HG02943 (cell line): ENCODE results near the gene FAM131B.

Experiments used
- ATAC-seq: cut with Tn5 transposase; IDR thresholded peaks from one replicate; pipeline ENCODE4 v1.9.1; 2021; ENCODE audit warnings: mild to moderate bottlenecking, low read depth, moderate library complexity; ENCODE audit not compliant: unreplicated experiment

FAM131B gene

DNA sequence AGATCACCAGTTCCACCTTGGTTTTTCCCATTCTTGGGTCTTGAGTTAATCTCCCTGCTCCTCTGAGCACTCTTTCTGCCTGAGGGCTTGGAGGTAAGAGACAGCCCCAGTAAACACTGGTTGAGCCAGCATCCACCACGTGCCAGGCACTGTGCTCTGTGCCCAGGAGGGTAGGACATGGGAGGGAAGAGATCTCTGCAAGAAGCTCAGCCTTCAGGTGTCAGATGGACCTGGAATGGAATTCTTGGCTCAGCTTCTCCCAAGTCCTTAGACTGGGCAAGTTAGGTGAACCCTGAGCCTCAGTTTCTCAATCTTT, 21.1 kb upstream of the FAM131B start:
- ATAC-seq: no peak

DNA sequence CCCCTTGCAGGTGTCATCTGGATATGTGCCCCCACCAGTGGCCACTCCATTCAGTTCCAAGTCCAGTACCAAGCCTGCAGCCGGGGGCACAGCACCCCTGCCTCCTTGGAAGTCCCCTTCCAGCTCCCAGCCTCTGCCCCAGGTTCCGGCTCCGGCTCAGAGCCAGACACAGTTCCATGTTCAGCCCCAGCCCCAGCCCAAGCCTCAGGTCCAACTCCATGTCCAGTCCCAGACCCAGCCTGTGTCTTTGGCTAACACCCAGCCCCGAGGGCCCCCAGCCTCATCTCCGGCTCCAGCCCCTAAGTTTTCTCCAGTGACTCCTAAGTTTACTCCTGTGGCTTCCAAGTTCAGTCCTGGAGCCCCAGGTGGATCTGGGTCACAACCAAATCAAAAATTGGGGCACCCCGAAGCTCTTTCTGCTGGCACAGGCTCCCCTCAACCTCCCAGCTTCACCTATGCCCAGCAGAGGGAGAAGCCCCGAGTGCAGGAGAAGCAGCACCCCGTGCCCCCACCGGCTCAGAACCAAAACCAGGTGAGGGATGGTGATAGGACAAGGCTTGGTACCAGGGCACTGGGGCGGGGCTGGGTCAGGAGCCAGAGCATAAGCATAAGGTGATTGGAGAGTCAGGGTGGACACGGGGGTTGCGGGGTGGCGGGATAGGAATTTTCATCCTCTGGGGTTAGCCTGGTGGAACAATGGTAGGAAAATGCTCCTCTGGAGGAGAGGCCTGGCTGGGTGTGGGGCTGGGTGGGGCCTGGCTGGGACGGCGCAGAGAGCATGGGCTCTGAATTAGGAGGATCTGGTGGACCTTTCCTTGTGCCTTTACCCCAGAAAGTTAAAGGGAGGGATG, 20.5 kb upstream of the FAM131B start:
- ATAC-seq: no peak

DNA sequence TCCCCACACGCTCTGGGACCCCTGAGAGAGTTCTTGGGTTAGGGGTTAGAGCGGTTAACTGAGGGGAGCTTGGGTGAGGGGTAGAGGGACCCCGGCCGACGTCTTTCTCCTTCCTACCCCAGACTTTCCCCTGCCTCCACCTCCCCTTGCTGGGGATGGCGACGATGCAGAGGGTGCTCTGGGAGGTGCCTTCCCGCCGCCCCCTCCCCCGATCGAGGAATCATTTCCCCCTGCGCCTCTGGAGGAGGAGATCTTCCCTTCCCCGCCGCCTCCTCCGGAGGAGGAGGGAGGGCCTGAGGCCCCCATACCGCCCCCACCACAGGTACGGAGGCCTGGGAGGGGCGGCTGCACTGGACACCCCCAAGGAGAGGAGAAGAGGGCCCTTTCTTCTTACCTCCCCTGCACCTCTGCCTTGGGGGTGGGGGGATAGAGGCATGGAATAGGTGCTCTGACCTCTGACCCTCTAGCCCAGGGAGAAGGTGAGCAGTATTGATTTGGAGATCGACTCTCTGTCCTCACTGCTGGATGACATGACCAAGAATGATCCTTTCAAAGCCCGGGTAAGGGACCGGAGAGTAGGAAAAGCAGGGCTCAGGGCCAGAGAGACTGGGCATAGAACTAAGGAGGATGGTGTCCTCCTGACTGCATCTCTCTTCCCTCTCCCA, 19.7 kb upstream of the FAM131B start:
- no peak for ATAC-seq

DNA sequence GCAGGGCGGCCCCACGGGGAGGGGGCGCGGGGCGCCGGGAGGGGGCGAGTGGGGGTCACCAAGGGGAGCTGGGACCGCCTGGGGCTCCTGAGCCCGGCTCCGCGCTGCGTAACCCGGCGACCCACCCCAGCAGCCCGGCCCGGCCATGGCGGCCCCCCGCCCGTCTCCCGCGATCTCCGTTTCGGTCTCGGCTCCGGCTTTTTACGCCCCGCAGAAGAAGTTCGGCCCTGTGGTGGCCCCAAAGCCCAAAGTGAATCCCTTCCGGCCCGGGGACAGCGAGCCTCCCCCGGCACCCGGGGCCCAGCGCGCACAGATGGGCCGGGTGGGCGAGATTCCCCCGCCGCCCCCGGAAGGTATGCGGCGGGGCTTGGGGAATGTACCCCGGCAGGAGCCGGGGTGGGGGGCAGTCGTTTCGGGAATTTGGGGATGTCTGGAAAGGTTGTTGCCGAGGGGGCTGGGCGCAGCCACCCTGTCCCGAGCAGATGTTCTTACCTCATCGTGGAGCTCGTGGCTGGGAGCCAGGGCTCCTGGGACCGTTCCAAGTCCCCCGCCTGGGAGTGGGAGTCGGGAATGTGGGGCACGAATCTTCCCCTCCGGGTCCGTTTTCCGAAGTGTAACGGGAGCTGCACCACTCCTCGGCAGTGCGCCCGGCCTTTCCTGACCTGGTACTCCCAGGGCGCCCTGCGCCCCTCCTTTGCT, 19.1 kb upstream of the FAM131B start:
- peak; percentile 10 for ATAC-seq

DNA sequence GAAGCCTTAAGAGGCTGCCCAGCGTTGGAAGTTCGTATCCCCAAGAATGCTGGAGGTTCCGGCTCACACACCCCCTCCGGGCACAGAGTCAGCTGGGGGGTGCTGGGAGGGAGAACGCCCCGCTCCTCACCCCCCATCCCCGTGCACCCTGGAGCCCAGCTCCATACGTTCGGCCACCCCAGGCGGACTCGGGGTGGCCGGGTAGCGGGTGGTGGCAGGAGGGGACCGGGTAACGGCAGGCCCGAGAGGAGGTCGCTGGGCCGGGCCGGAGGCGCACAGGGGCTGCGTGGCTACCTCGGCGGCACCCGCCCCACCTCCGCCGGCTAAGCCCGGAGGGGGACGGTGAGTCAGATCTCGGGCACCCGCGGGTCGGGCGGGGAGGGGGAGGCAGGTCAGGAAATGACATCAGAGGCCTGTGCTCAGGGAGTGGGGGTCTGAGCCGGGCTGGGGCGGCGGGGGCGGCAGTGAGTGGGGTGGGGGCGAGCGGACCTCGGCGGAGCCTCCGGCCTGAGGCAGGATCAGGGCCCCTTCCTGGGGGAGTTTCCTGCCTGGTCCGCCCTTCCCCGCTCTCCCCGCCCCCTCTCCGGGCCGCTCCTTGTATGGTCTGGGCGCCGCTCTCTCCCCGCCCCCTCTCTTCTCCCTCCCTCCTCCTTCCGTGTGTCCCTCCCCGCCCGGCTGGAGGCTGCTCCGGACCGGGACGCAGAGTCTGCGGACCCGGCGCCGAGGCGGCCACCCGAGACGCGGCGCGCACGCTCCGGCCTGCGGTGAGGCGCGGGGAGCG, 18.3 kb upstream of the FAM131B start, which contains the start of gene ZYX:
TSS of gene ZYX (plus strand) at position 700 of the 781 bp plus-strand sequence. CDS start 227 bp downstream, outside the sequence.
- ATAC-seq: peak; percentile 71

DNA sequence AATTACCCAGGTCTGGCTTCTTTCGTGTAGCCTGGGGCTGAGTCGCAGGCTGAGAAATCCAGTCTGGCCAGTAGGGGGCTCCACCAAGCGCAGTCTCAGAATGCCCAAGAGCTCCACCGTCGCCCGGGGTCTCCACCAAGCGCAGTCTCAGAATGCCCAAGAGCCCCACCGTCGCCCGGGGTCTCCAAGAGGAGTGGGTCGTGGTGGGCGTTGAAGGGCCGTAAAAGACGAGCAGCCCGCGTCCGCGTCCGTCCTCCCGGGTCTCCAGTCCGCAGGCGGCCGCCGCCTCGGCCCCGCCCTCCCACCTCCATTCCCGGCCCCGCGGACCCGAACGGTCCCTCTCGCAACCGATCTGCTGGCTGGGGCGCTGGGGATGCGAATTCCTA, 17.7 kb upstream of the FAM131B start:
- peak; percentile 57 for ATAC-seq

DNA sequence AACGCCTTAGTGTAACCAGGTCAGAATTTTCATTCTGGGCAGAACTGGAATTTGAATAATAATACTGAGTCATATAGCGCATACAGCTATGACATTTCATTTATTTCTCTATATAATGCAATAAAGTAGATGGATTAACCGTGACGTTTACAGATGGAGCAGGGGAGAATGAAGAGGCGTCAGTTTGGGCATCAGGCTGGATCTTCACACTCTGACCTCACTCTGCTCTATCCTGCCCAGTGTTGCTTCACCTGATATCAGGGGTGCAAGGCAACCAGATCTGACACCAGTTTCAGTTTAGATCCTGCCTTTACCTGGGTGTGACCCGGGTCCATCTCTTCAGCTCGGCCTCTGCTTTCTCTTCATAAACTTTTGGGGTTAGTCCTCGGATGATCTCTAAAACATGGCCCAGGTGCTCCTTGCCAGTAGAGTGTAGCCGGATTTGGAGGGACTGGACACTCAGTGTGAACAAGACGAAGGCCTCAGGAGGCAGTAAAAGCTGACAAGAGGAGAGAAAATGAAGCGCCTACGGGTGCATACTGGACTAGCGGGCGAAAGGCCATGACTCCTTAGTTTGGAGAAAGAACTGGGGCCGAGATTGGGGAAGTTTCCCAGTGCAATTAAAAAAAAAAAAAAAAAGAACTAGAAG, 17.2 kb upstream of the FAM131B start:
- peak; percentile 8 for ATAC-seq

DNA sequence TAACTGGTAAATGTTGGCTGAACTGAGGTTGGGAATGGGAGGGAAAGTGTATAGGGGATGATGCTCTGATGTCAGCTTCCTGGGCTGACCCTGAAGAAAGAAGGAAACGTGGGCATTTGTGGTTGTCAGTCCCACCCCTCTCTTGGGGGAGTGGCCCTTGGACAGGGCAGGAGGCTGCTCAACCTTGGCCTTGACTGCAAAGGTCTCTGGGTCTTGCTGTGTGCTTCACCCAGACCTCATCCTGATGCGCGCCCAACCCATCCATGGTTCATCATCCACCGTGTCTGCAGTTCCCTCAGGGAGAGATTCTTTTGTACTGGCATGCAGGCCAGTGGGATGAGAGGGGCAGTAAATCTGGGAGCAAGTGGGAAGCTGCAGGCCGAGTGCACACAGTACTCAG, 13.9 kb upstream of the FAM131B start:
- ATAC-seq: no peak

DNA sequence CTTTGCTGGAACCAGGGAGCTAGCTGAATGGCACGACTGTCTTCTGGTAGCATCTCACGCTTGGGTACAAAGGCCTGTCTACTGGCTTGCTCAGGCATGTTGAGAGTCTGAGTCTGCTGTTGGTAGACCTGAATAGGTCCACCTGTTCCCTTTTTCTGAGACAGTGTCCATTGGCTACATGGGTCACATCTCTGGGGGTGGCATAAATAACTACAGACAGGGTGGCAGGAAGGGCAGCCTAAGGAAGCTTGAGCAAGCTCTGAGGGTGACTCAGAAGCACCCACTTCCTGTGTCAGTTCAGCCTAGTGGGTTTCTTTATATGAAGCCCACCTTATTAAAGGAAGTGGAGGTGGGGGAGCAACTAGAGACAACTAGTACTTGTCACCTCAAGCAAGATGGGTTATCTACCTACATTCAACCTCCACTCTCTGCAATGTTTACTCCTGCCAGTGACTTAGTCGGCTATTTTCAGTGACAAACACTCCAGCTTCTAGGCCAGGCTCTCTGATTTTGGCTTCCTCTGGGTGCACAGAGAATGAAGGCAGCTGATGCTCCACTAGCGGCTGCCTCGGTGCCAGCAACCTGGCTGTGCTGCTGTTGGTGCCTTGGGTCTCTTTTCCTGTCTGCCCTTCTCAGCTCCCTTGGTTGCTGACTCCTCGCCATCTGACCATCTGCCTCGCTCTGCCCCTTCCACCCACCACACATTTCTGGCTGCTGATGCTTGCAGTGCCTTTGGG, 13.0 kb upstream of the FAM131B start:
- no peak for ATAC-seq

DNA sequence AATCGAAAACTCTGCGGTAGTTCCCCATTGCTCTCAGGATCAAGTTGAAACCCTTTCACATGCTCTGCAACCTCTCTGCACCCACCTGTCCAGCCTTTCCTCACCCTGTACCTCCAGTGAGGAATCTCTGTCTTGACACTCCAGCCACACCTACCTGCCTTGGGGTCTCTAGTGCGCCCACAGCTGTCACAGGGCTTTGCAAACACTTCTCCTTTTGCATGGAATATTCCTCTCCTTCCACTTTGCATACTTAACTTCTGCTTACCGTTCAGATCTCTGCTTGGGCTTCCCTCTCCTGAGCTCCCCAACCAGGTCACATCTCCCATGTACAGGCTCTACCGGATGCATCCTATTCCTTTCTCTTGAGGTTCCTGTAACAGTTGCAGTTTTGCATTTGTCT, 12.0 kb upstream of the FAM131B start:
- no peak for ATAC-seq

DNA sequence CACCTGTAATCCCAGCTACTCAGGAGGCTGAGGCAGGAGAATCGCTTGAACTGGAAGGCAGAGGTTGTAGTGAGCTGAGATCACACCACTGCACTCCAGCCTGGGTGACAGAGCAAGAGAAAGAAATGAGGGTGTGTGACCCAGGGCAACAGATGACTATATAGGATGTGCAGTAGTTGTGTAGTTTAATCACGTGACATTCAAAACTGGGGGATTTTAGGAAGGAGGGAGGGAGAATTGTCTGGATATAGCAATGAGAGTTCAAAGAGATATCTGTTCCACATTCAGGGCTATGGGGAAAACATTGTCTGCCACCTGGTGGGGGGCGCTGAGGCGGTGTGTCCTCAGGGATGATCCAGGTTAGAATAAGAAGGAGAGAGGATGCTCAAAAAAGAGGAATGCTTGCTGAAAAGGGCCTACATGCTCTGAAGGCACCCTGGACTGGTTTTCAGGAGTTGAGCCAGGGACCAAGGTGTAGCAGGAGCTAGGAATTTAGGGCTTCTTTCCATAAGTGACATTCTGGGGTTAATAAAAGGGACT, 10.8 kb upstream of the FAM131B start:
- no peak for ATAC-seq

DNA sequence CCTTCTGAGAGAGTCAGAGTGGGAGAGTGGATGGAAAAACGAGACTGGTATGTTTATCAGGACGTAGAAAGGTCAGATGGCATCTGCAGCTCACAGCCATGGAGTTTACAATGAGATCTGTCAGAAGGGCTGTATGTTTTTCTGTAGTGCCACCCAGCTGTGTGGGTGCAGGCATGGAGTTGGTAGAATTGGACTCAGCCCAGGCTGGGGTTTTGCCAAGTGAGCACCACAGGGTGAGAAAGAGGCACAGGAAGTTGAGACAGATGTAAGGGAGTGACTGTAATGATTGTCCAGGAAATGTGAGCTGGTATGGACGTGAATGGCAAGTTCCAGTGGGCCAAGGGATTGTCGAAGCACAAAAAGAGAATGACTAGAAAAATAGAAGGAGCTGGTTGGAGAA, 9.6 kb upstream of the FAM131B start:
- no peak for ATAC-seq

DNA sequence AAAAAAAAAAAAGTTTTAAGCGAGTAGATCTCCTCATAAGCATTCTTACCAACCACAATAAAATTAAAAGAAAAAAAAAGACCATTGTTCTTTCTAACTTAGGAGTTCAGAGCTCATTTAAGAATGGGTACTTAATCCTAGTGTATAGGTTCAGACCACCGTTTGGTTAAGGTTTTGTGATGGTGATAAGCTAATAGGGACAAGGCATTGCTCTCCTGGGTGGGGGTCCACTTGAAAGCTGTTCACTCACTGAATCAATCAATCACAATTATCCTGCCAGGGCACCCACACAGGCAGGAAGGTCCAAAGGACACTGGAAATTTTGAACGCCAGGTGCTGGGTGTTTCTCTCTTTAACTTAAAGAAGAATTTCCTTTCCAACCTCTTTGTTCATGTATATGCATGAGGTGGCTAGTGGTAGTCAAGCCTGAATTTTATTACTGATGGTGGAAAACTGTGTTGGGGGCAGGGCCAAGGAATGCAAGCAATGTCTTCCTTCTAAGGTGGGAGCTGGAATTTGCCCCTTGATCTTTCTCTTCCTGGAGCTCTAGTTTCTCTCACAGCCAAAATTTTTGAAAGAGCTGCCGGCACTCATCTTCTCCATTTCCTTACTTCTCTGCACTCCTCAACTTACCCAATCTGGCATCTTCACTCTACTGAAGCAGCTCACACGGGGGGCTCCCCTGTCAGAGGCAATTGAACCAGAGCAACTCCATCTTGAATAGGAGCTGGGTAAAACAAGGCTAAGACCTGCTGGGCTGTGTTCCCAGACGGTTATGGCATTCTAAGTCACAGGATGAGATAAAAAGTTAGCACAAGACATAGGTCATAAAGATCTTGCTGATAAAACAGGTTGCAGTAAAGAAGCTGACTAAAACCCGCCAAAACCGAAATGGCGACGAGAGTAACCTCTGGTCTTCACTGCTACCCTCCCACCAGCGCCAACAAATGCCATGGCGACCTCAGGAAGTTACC, 7.5 kb upstream of the FAM131B start:
- ATAC-seq: no peak

DNA sequence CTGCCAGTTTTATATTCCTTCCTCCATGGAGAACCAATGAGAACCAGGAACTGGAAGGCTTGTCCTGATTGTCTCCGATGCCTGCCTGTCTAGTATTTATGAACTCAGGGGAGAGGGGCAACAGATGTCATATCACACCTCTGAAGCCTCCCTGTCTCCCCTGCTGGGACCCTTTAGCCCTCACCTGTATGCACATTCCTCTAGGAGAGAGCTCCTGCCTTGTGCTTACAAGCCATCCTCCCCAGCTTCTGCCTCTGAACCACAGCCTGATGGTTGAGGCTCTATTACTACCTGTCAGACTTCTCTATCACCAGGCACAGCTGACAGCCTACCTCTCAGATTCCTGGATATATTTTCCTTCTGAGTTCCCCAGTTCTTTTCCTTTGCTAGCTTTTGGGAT, 5.9 kb upstream of the FAM131B start:
- ATAC-seq: no peak

DNA sequence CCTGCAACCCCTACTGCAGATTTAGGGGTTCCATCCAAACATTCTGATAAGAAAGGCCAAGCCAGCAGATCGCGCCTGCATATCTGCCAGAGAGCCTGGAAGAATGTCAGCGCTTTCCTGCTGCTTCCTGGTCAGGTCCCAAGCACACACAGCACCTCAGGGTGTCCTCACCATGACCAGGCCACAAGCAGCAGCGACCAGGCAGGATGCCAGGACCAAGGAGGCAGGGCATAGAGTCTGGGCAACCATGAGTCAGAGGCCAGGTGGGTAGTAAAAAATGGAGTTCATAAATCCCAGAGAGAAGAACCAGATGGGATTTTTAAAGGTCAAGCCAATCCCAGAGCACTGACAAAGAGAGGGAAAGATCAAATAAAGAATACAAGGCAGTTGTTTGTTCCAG, 5.5 kb upstream of the FAM131B start:
- ATAC-seq: no peak

DNA sequence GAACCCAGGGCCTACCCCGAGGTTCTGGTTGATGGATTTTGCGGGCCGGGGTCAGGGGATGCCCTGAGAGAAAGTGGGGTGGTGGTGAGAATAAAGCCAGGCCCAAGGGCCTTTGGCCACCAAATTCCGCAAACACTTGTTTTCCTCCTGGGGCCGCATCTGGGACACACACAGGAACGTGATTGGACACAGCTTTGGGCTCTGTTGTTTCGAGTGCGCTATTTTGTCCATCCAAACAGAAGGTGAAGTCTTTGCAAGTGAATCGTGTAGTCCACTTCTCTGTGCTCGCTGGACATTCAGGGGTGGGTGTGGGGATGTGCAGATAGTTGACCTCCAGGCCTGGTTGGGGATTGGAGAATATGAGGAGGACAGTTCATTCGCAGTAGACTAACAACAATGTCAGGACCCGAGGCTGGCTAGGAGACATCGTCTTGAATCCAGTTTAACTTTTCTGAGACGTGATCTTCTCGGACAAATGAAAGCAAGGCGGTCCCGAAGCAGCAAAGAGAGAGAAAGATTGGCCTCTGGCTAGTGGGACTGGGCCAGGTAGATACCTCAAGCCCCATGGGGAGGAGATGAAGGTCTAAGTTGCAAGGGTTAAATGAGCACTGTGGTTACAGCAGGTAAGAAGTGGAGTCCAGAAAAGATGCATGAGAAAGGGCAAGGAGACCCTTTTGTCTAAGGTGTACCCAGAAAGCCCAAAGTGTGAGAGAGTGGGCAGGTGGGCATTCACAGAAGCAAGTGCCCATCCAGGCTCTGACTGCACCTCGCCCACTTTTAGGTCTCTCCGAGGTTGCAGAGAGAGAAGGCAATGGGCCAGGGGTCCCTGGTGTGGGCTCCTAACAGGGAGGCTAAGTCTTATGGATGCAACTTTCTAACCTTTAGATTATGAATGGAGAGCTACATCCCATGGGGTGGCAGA, 764 bp upstream of the FAM131B start:
- ATAC-seq: no peak

DNA sequence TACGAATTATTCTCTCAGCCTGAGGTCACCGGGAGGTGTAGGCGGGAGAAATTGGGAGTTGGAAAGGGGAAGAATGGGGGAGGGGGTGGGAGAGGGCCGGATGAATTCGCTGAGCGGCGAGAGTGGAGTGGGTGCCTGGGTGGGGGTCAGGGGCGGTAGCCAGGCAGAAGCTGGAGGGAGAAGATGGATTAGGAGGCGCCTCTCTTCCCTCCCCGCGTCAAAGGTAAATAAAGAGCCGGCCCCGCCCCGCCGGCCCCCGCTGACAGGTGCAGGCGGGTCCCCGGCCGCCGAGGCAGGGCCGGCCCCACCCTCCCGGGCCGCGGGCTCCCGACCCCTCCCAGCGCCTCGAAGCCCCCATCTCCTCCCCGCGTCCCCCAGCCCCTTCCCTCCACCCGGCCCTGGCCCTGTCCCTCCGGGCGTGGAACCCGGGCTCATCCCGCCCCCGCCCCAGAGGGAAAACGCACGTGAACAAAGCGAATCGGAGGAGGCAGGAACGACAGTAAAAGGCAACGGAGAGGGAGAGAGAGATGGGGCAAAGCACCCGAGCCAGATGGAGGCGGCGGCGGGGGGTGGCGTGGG, 872 bp downstream of the FAM131B start:
- ATAC-seq: no peak
